Inflammatory macrophage treated with lipopolysaccharide for 4 hours (primary cell): ENCODE measurements around the gene WDHD1.
"Not testable (repeated sequence)": the region's sequence is repeated elsewhere in the genome, so short reads cannot be mapped to it uniquely, and the experiment has no call there.

Experiments
- DNase-seq: peaks from one replicate; pipeline ENCODE4 v3.0.0-alpha.2; 2020

WDHD1 gene

GRCh38 chr14:54902143-54902520 lies 124.8 kb downstream of the WDHD1 start:
- peak; percentile 97 for DNase-seq

- DNase-seq, result peak; percentile 44
Observed at GRCh38 chr14:54901380-54902142, 125.3 kb downstream of the WDHD1 start.

DNA sequence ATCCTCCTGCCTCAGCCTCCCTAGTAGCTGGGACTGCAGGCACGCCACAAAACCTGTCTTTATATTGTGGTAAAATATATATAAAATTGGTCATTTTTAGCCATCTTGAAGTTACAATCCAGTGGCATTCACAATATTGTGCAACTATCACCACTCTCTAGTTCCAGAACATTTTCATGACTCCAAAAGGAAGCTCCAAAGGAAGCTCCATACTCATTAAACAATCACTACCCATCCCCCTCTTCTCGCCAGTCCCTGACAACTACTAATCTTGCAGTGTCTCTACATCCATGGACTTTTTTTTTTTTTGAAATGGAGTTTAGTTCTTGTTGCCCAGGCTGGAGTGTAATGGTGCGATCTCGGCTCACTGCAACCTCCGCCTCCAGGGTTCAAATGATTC lies 127.3 kb downstream of the WDHD1 start:
- no peak for DNase-seq

DNA sequence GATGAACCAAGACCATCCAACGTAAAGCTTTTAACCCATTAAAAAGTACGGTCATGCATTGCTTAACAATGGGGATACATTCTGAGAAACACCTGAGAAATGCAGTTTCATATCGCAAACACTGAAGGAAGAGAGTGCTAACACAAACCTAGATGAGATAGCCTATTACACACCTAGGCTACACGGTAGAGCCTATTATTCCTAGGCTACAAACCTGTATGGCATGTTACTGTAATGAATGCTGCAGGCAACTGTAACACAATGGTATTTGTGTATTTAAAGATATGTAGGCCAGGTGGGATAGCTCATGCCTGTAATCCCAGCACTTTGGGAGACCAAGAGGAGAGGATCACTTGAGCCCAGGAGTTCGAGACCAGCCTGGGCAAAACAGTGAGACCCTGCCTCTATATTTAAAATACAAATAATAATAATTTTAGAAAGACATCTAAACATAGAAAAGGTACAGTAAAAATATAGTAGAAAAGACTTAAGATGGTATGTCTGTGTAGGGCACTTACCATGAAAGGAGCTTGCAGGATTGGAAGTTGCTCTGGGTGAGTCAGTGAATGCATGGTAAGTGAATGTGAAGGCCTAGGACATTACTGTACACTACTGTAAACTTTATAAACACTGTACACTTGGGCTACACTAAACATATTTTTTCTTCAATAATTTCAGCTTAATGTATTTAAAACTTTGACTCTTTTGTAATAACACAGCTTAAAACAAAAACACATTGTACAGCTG lies 128.9 kb downstream of the WDHD1 start:
- not testable (repeated sequence) for DNase-seq

- DNase-seq, result no peak
Observed at GRCh38 chr14:54895683-54896082, 131.2 kb downstream of the WDHD1 start.

DNA sequence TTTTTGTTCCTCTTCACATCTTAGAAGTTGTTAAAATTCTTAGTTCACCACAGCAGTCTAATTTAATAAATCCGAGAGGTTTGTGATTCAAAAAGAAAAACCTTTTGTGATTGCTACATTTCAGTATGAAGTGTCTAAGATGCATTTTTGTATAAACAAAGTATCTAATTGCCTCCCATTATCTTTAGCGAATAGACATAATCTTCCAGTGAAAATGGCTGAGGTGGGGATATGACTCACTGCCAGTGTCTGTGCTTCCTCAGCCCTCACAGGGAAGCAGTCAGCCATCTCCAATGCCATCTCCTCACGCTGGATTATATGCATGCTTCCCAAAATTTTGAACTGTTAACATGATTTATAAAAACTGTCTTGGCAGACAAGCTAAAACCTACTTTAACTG lies 131.9 kb downstream of the WDHD1 start:
- no peak for DNase-seq

- peak; percentile 74 for DNase-seq
Observed at GRCh38 chr14:54893151-54893760, 133.6 kb downstream of the WDHD1 start.

- DNase-seq, result no peak
Observed at GRCh38 chr14:54891471-54892245, 135.2 kb downstream of the WDHD1 start.

GRCh38 chr14:54890788-54891187 lies 136.1 kb downstream of the WDHD1 start:
- peak; percentile 70 for DNase-seq

DNA sequence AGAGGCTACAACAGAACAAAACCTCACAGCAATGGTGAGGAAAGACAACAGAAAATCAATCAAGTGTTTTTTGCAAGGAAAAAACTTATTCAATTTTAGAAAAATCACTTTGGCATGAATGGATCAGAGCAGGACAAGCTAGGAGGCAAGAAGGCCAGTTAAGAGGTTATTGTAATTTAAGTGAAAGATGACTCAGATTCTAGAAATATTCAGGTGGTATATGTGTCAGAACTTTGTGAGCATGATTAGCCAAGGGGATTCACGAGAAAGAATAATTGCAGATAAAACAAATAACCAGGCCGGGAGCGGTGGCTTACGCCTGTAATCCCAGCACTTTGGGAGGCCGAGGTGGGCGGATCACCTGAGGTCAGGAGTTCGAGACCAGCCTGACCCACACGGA lies 137.0 kb downstream of the WDHD1 start:
- DNase-seq, result no peak
